ENCODE results near the gene PEBP1. TPM values are rescaled to one million over a fixed set of nuclear protein-coding genes. Genes with fewer than 3 reads are reported as not detected.

Gene PEBP1
- total RNA-seq, 1 experiment from 2014 or later: 134 TPM

GRCh38 chr12:118109088-118109487 lies 26.8 kb upstream of the PEBP1 start:
- BruUV-seq (replicated peaks): no TSS peak
- Mint-ChIP-seq H3K27ac (ENCODE audit: unreplicated experiment) (no peak overlapping the region), H3K4me1 (ENCODE audit: low read depth, unreplicated experiment) (no peaks in the 10 kb centered on the region), H3K9me3 (ENCODE audit: unreplicated experiment) (no peaks in the 10 kb centered on the region), H3K4me3 (ENCODE audit: unreplicated experiment) (no peak overlapping the region), H3K36me3 (ENCODE audit: insufficient read depth, unreplicated experiment) (no peaks in the 10 kb centered on the region), H3K27me3 (ENCODE audit: insufficient read depth, unreplicated experiment) (no peaks in the 10 kb centered on the region)
- TF ChIP-seq, protein P1, sequence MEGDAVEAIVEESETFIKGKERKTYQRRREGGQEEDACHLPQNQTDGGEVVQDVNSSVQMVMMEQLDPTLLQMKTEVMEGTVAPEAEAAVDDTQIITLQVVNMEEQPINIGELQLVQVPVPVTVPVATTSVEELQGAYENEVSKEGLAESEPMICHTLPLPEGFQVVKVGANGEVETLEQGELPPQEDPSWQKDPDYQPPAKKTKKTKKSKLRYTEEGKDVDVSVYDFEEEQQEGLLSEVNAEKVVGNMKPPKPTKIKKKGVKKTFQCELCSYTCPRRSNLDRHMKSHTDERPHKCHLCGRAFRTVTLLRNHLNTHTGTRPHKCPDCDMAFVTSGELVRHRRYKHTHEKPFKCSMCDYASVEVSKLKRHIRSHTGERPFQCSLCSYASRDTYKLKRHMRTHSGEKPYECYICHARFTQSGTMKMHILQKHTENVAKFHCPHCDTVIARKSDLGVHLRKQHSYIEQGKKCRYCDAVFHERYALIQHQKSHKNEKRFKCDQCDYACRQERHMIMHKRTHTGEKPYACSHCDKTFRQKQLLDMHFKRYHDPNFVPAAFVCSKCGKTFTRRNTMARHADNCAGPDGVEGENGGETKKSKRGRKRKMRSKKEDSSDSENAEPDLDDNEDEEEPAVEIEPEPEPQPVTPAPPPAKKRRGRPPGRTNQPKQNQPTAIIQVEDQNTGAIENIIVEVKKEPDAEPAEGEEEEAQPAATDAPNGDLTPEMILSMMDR (IDR thresholded peaks at IDR 0.05; ENCODE audit: insufficient read depth in 1 of 2, low read depth in 1 of 2, low read length in 1 of 2, severe bottlenecking in 1 of 2, unreplicated experiment in 1 of 2): no peak
- H3K4me1 ChIP-seq: peaks cover 12% of the 10 kb centered on the region; the same call in 1 of the 2 replicates
- CTCF ChIA-PET: no interaction called here
- H3K4me3 ChIP-seq (ENCODE audit: low read depth, low read length): no peak overlapping the region
- no peaks in the 10 kb centered on the region for H3K36me3 ChIP-seq (ENCODE audit: control insufficient read depth, insufficient read depth, low read length)
- POLR2A ChIA-PET: no interaction called here
- H3K9me3 ChIP-seq: no peaks in the 10 kb centered on the region
- H3K27me3 ChIP-seq (replicated peaks; ENCODE audit: control insufficient read depth, insufficient read depth, low read length): no peaks in the 10 kb centered on the region
- no peak for DNase-seq
- intact Hi-C loops (cut with micrococcal nuclease; ENCODE audit: unreplicated experiment): no loop called here

GRCh38 chr12:118119449-118119879 lies 16.5 kb upstream of the PEBP1 start:
- Mint-ChIP-seq H3K4me3 (ENCODE audit: unreplicated experiment) (no peak overlapping the region), H3K27ac (ENCODE audit: unreplicated experiment) (no peak overlapping the region), H3K4me1 (ENCODE audit: low read depth, unreplicated experiment) (peaks cover 9% of the 10 kb centered on the region), H3K27me3 (ENCODE audit: insufficient read depth, unreplicated experiment) (no peaks in the 10 kb centered on the region), H3K9me3 (ENCODE audit: unreplicated experiment) (no peaks in the 10 kb centered on the region), H3K36me3 (ENCODE audit: insufficient read depth, unreplicated experiment) (no peaks in the 10 kb centered on the region)
- intact Hi-C loops (cut with micrococcal nuclease; ENCODE audit: unreplicated experiment): no loop called here
- CTCF ChIA-PET: no interaction called here
- Histone ChIP-seq H3K4me1 (peaks cover 12% of the 10 kb centered on the region), H3K27me3 (replicated peaks; ENCODE audit: control insufficient read depth, insufficient read depth, low read length) (no peaks in the 10 kb centered on the region), H3K9me3 (no peaks in the 10 kb centered on the region), H3K36me3 (ENCODE audit: control insufficient read depth, insufficient read depth, low read length) (no peaks in the 10 kb centered on the region), H3K4me3 (ENCODE audit: low read depth, low read length) (no peak overlapping the region)
- no TSS peak for BruUV-seq (replicated peaks)
- POLR2A ChIA-PET: interaction anchor here (0.5 kb wide), 1 partner anchor 22 kb away, joined by 3 read pairs; no protein-coding TSS in a partner anchor
- TF ChIP-seq, protein P1 (IDR thresholded peaks at IDR 0.05; ENCODE audit: insufficient read depth in 1 of 2, low read depth in 1 of 2, low read length in 1 of 2, severe bottlenecking in 1 of 2, unreplicated experiment in 1 of 2): no peak
- DNase-seq: no peak

- Histone ChIP-seq H3K4me1 (peaks cover 14% of the 10 kb centered on the region), H3K9me3 (no peaks in the 10 kb centered on the region), H3K27me3 (replicated peaks; ENCODE audit: control insufficient read depth, insufficient read depth, low read length) (no peaks in the 10 kb centered on the region), H3K36me3 (ENCODE audit: control insufficient read depth, insufficient read depth, low read length) (no peaks in the 10 kb centered on the region), H3K4me3 (ENCODE audit: low read depth, low read length) (no peak overlapping the region)
- no peaks in the 10 kb centered on the region for H3K9me3 Mint-ChIP-seq (ENCODE audit: unreplicated experiment)
- TF ChIP-seq, protein P1 (IDR thresholded peaks at IDR 0.05; ENCODE audit: insufficient read depth in 1 of 2, low read depth in 1 of 2, low read length in 1 of 2, severe bottlenecking in 1 of 2, unreplicated experiment in 1 of 2): peak; percentile 77 to 78
- H3K27ac Mint-ChIP-seq (ENCODE audit: unreplicated experiment): peak overlapping the region; percentile 69
- H3K4me1 Mint-ChIP-seq (ENCODE audit: low read depth, unreplicated experiment): peaks cover 14% of the 10 kb centered on the region
- ChIA-PET POLR2A (interaction anchor here (0.8 to 0.9 kb wide), 2 partner anchors 17 to 253 kb away, joined by 3 read pairs; partner anchors contain the start of gene VSIG10), CTCF (interaction anchor here (0.6 to 1.4 kb wide), 11 partner anchors 15 to 255 kb away, joined by 3 to 10 read pairs (median 4); partner anchors contain the start of genes PEBP1, SUDS3, TAOK3 and VSIG10)
- H3K4me3 Mint-ChIP-seq (ENCODE audit: unreplicated experiment): no peak overlapping the region
- no peaks in the 10 kb centered on the region for H3K27me3 Mint-ChIP-seq (ENCODE audit: insufficient read depth, unreplicated experiment)
- peak; percentile 67 to 68 for DNase-seq
- no TSS peak for BruUV-seq (replicated peaks)
- H3K36me3 Mint-ChIP-seq (ENCODE audit: insufficient read depth, unreplicated experiment): no peaks in the 10 kb centered on the region
- intact Hi-C loops (cut with micrococcal nuclease; ENCODE audit: unreplicated experiment): loop anchor here (1.0 to 5.0 kb wide), 3 partner anchors 47 to 256 kb away; partner anchors contain the start of genes SUDS3 and WSB2
Observed at GRCh38 chr12:118120579-118121363, 15.2 kb upstream of the PEBP1 start.
